H9 (cell line): ENCODE results near the gene DISC1. TPM values are rescaled to one million over a fixed set of nuclear protein-coding genes. Genes with fewer than 3 reads are reported as not detected.

Experiments
- DNase-seq: peaks from one replicate; pipeline ENCODE4 v3.0.0-alpha.2; 2017
- H2AFZ ChIP-seq: one replicate; pipeline ENCODE4 v1.6.1; 2013; ENCODE audit warnings: mild to moderate bottlenecking, low read length, control low read depth, moderate library complexity
- H2AK5ac ChIP-seq: 2 replicates; pipeline ENCODE4 v1.6.1; 2013; ENCODE audit warnings: low read length, control low read depth, mixed read lengths; ENCODE audit not compliant: insufficient read length
- H2BK120ac ChIP-seq: one replicate; pipeline ENCODE4 v1.6.1; 2013; ENCODE audit warnings: low read depth, mild to moderate bottlenecking, low read length, control low read depth, inconsistent platforms; ENCODE audit not compliant: poor library complexity, severe bottlenecking
- H2BK12ac ChIP-seq: 2 replicates; pipeline ENCODE4 v1.6.1; 2013; ENCODE audit warnings: low read length, control low read depth, mixed read lengths, low read depth; ENCODE audit not compliant: insufficient read length
- H2BK15ac ChIP-seq: 2 replicates; pipeline ENCODE4 v1.6.1; 2013; ENCODE audit warnings: low read depth, low read length, control low read depth
- H2BK20ac ChIP-seq: one replicate; pipeline ENCODE4 v1.6.1; 2013; ENCODE audit warnings: low read depth, mild to moderate bottlenecking, low read length, control low read depth, inconsistent platforms; ENCODE audit not compliant: poor library complexity, severe bottlenecking
- H2BK5ac ChIP-seq: 2 replicates; pipeline ENCODE4 v1.6.1; 2013; ENCODE audit warnings: low read length, control low read depth, mixed read lengths; ENCODE audit not compliant: insufficient read length
- H3K14ac ChIP-seq: 2 replicates; pipeline ENCODE4 v1.6.1; 2013; ENCODE audit warnings: low read length, control low read depth; ENCODE audit not compliant: insufficient read depth
- H3K18ac ChIP-seq: 2 replicates; pipeline ENCODE4 v1.6.1; 2013; ENCODE audit warnings: low read depth, mild to moderate bottlenecking, mixed read lengths, low read length, control low read depth; ENCODE audit not compliant: insufficient read length
- H3K23ac ChIP-seq: 2 replicates; pipeline ENCODE4 v1.6.1; 2013; ENCODE audit warnings: low read length, control low read depth, mixed read lengths, low read depth; ENCODE audit not compliant: insufficient read length
- H3K23me2 ChIP-seq: 2 replicates; pipeline ENCODE4 v1.6.1; 2013; ENCODE audit warnings: low read depth, mild to moderate bottlenecking, mixed read lengths, low read length, control low read depth; ENCODE audit not compliant: insufficient read length, poor library complexity, severe bottlenecking
- H3K27ac ChIP-seq: 2 replicates; pipeline ENCODE4 v1.5.1; 2013; ENCODE audit warnings: low read length, control low read depth, mixed read lengths, low read depth; ENCODE audit not compliant: insufficient read length
- H3K27me3 ChIP-seq: 2 replicates; pipeline ENCODE4 v1.6.1; 2013; ENCODE audit warnings: low read length, control low read depth, inconsistent platforms; ENCODE audit not compliant: insufficient read depth
- H3K4ac ChIP-seq: 2 replicates; pipeline ENCODE4 v1.6.1; 2013; ENCODE audit warnings: low read depth, mild to moderate bottlenecking, control low read depth, inconsistent platforms, low read length, moderate library complexity
- H3K4me1 ChIP-seq: 2 replicates; pipeline ENCODE4 v1.6.1; 2013; ENCODE audit warnings: low read length, control low read depth, inconsistent platforms; ENCODE audit not compliant: insufficient read depth
- H3K4me2 ChIP-seq: 2 replicates; pipeline ENCODE4 v1.6.1; 2013; ENCODE audit warnings: low read length, control low read depth, mixed read lengths; ENCODE audit not compliant: insufficient read length, insufficient read depth
- H3K56ac ChIP-seq: 2 replicates; pipeline ENCODE4 v1.6.1; 2013; ENCODE audit warnings: low read depth, mild to moderate bottlenecking, mixed read lengths, low read length, control low read depth; ENCODE audit not compliant: insufficient read length
- H3K79me1 ChIP-seq: 2 replicates; pipeline ENCODE4 v1.6.1; 2013; ENCODE audit warnings: low read depth, mild to moderate bottlenecking, moderate library complexity, low read length, control low read depth, inconsistent platforms; ENCODE audit not compliant: insufficient read depth, poor library complexity, severe bottlenecking
- H3K79me2 ChIP-seq: 2 replicates; pipeline ENCODE4 v1.6.1; 2013; ENCODE audit warnings: low read length, control low read depth, inconsistent platforms; ENCODE audit not compliant: insufficient read depth
- H3K9ac ChIP-seq: 2 replicates; pipeline ENCODE4 v1.6.1; 2013; ENCODE audit warnings: low read length, control low read depth, mixed read lengths; ENCODE audit not compliant: insufficient read length; ENCODE audit errors: extremely low read depth
- H3K9me3 ChIP-seq: one replicate; pipeline ENCODE4 v1.6.1; 2013; ENCODE audit warnings: low read depth, low read length, inconsistent platforms; ENCODE audit not compliant: control insufficient read depth
- H3T11ph ChIP-seq: one replicate; pipeline ENCODE4 v1.6.1; 2013; ENCODE audit warnings: mild to moderate bottlenecking, low read length, control low read depth, inconsistent platforms
- H4K20me1 ChIP-seq: one replicate; pipeline ENCODE4 v1.6.1; 2013; ENCODE audit not compliant: control insufficient read depth, insufficient read length, insufficient read depth
- H4K5ac ChIP-seq: 2 replicates; pipeline ENCODE4 v1.6.1; 2013; ENCODE audit warnings: low read depth, mild to moderate bottlenecking, mixed read lengths, low read length, control low read depth; ENCODE audit not compliant: insufficient read length
- H4K8ac ChIP-seq: replicated peaks from 2 replicates; pipeline ENCODE4 v1.6.1; 2013; ENCODE audit warnings: low read length, control low read depth, mixed read lengths, low read depth; ENCODE audit not compliant: insufficient read length
- H4K91ac ChIP-seq: 2 replicates; pipeline ENCODE4 v1.6.1; 2013; ENCODE audit warnings: low read depth, mild to moderate bottlenecking, moderate library complexity, mixed read lengths, low read length, control low read depth; ENCODE audit not compliant: insufficient read length
- H3K27ac Mint-ChIP-seq, 3 experiments: 2 replicates in 2 of 3; 3 replicates in 1 of 3; pipeline ENCODE4 v1.8.0; 2020 to 2021; ENCODE audit warnings: mixed read lengths in 3 of 3, mild to moderate bottlenecking in 1 of 3, moderate library complexity in 1 of 3
- H3K27me3 Mint-ChIP-seq: 2 replicates; pipeline ENCODE4 v1.8.0; 2021; ENCODE audit warnings: low read depth, mild to moderate bottlenecking, moderate library complexity, mixed read lengths
- H3K36me3 Mint-ChIP-seq, 3 experiments: 2 replicates in 2 of 3; 3 replicates in 1 of 3; pipeline ENCODE4 v1.8.0; 2020 to 2021; ENCODE audit warnings: low read depth in 3 of 3, mixed read lengths in 3 of 3; ENCODE audit not compliant: insufficient read depth in 1 of 3
- H3K4me1 Mint-ChIP-seq, 2 experiments: 2 replicates each; pipeline ENCODE4 v1.8.0; 2020; ENCODE audit warnings: mixed read lengths in 2 of 2
- H3K4me3 Mint-ChIP-seq, 2 experiments: 2 replicates in 1 of 2; 3 replicates in 1 of 2; pipeline ENCODE4 v1.8.0; 2020 to 2021; ENCODE audit warnings: mild to moderate bottlenecking in 2 of 2, mixed read lengths in 2 of 2, moderate library complexity in 1 of 2
- H3K9me3 Mint-ChIP-seq, 2 experiments: 2 replicates in 1 of 2; 3 replicates in 1 of 2; pipeline ENCODE4 v1.8.0; 2020; ENCODE audit warnings: mild to moderate bottlenecking in 2 of 2, mixed read lengths in 2 of 2, moderate library complexity in 1 of 2
- CTCF ChIP-seq: fragments of 200-600 bp; sonication (generic); conservative IDR thresholded peaks from 3 replicates; pipeline ENCODE4 v1.8.0; 2021; ENCODE audit warnings: antibody characterized with exemption, mild to moderate bottlenecking
- WGBS: extraction: QIAGEN DNeasy Blood & Tissue Kit; methylation state at CpG from one replicate; pipeline ENCODE4 v1.1.7; 2013; ENCODE audit warnings: missing lambda C conversion rate, low lambda C conversion rate, mixed read lengths; ENCODE audit not compliant: insufficient read length; ENCODE audit errors: extremely low coverage; 5-methylcytosine and 5-hydroxymethylcytosine counted together
- total RNA-seq: library from RNA; stranded (reverse); gene quantifications from 2 replicates; pipeline ENCODE4 v1.2.1, GENCODE V29; 2021

Gene DISC1
- total RNA-seq, 1 experiment from 2014 or later = 2.5 TPM

- Histone ChIP-seq H2BK20ac (no peak overlapping the region), H3K79me2 (no peaks in the 10 kb centered on the region), H3K9ac (no peak overlapping the region), H3K9me3 (no peaks in the 10 kb centered on the region), H2AK5ac (no peak overlapping the region), H3K14ac (no peak overlapping the region), H3K4me2 (no peak overlapping the region), H4K5ac (no peak overlapping the region), H2BK12ac (no peak overlapping the region), H4K8ac (no peak overlapping the region), H4K91ac (no peak overlapping the region), H3K27ac (no peak overlapping the region), H4K20me1 (no peaks in the 10 kb centered on the region), H3K18ac (no peak overlapping the region), H2BK120ac (no peak overlapping the region), H3K4ac (no peak overlapping the region), H3K4me1 (no peaks in the 10 kb centered on the region), H3K79me1 (no peaks in the 10 kb centered on the region), H2BK15ac (no peak overlapping the region), H3K23ac (no peak overlapping the region), H2AFZ (no peak overlapping the region), H2BK5ac (no peak overlapping the region), H3K56ac (no peak overlapping the region), H3K23me2 (no peaks in the 10 kb centered on the region), H3K27me3 (no peaks in the 10 kb centered on the region), H3T11ph (no peak overlapping the region)
- Mint-ChIP-seq H3K4me1 (no peaks in the 10 kb centered on the region), H3K27me3 (peaks cover 6% of the 10 kb centered on the region), H3K27ac (no peak overlapping the region), H3K9me3 (no peaks in the 10 kb centered on the region), H3K36me3 (no peaks in the 10 kb centered on the region), H3K4me3 (no peak overlapping the region)
- WGBS = no CpG with 5 or more reads among the region's 3 CpGs
- DNase-seq = no peak
- no peak for TF ChIP-seq CTCF
These were observed 194.7 kb downstream of the DISC1 start for GRCh38 chr1:231821281-231821680.
